Body of pancreas (tissue), 4 donors: Measurements from ENCODE around the gene STRC.
"Not testable (repeated sequence)": the region's sequence is repeated elsewhere in the genome, so short reads cannot be mapped to it uniquely, and the experiment has no call there.

Experiments used
- POLR2A ChIP-seq, 3 donors: fragments of 450-650 bp; IDR thresholded peaks; one replicate each; pipeline ENCODE4 v1.6.1; 2016; ENCODE audit warnings: antibody characterized with exemption in 3 of 3, mild to moderate bottlenecking in 2 of 3
- TF ChIP-seq, protein P1 (sequence below), 7 experiments: fragments of 450-650 bp in 4 of 7; fragments of 200-600 bp in 3 of 7; sonication (generic) in 3 of 7; IDR thresholded peaks; one replicate each; pipeline ENCODE4 v1.5.1; 2016 to 2019; ENCODE audit warnings: antibody characterized with exemption in 7 of 7

GRCh38 chr15:43600200-43600599, 18.4 kb downstream of the STRC start:
- TF ChIP-seq, protein P1, sequence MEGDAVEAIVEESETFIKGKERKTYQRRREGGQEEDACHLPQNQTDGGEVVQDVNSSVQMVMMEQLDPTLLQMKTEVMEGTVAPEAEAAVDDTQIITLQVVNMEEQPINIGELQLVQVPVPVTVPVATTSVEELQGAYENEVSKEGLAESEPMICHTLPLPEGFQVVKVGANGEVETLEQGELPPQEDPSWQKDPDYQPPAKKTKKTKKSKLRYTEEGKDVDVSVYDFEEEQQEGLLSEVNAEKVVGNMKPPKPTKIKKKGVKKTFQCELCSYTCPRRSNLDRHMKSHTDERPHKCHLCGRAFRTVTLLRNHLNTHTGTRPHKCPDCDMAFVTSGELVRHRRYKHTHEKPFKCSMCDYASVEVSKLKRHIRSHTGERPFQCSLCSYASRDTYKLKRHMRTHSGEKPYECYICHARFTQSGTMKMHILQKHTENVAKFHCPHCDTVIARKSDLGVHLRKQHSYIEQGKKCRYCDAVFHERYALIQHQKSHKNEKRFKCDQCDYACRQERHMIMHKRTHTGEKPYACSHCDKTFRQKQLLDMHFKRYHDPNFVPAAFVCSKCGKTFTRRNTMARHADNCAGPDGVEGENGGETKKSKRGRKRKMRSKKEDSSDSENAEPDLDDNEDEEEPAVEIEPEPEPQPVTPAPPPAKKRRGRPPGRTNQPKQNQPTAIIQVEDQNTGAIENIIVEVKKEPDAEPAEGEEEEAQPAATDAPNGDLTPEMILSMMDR (IDR thresholded peaks at IDR 0.05) = not testable (repeated sequence)
- not testable (repeated sequence) for TF ChIP-seq POLR2A (IDR thresholded peaks at IDR 0.05)
